Iris pigment epithelial cell (primary cell): ENCODE data around the gene NPTX1.

Experiments
- DNase-seq: peaks from one replicate; pipeline ENCODE4 v3.0.0-alpha.2; 2011; ENCODE audit warnings: low read depth

The NPTX1 gene

GRCh38 chr17:80426671-80427326, 49.6 kb downstream of the NPTX1 start:
- DNase-seq: peak; percentile 48

- DNase-seq: no peak
These were observed 50.5 kb downstream of the NPTX1 start for GRCh38 chr17:80425835-80426426.

GRCh38 chr17:80424878-80425765, 51.3 kb downstream of the NPTX1 start:
- DNase-seq: no peak

- DNase-seq: no peak
These were observed 52.1 kb downstream of the NPTX1 start for GRCh38 chr17:80424261-80424660.

- no peak for DNase-seq
These were observed 52.7 kb downstream of the NPTX1 start for GRCh38 chr17:80423536-80424225.

- no peak for DNase-seq
These were observed 53.4 kb downstream of the NPTX1 start for GRCh38 chr17:80422981-80423380.

GRCh38 chr17:80422276-80422675, 54.1 kb downstream of the NPTX1 start:
- no peak for DNase-seq

GRCh38 chr17:80421381-80422090, 54.9 kb downstream of the NPTX1 start:
- DNase-seq: no peak

GRCh38 chr17:80419255-80419654, 57.2 kb downstream of the NPTX1 start:
- no peak for DNase-seq

- no peak for DNase-seq
These were observed 57.8 kb downstream of the NPTX1 start for GRCh38 chr17:80418589-80418988.
